ENCODE results near the gene GATA6. TPM values are rescaled to one million over a fixed set of nuclear protein-coding genes. Genes with fewer than 3 reads are reported as not detected.
A peak's percentile ranks its signal among the peaks of the same experiment; 100 is the strongest.

The GATA6 gene
- total RNA-seq, 1 donor from 2014 or later, result 22.1 TPM

- no peaks in the 10 kb centered on the region for H3K9me3 ChIP-seq
- ATAC-seq (peak; percentile 0 to 1), DNase-seq (no peak)
- H3K27ac ChIP-seq, result peak overlapping the region; percentile 97
- no peak for TF ChIP-seq CTCF (IDR thresholded peaks at IDR 0.05)
- intact Hi-C loops (cut with DNase I), result loop anchor here (10.0 kb wide), 1 partner anchor 172 kb away; no protein-coding TSS in a partner anchor
- H3K4me3 ChIP-seq, result peak overlapping the region; percentile 79
- H3K36me3 ChIP-seq, result no peaks in the 10 kb centered on the region
- peaks cover 8% of the 10 kb centered on the region for H3K4me1 ChIP-seq
- peaks cover 69% of the 10 kb centered on the region for H3K27me3 ChIP-seq (ENCODE audit: low read depth)
These were observed 3.1 kb upstream of the GATA6 start for GRCh38 chr18:22166069-22166950.

- TF ChIP-seq CTCF (IDR thresholded peaks at IDR 0.05), result no peak
- H3K36me3 ChIP-seq, result no peaks in the 10 kb centered on the region
- intact Hi-C loops (cut with DNase I), result loop anchor here (10.0 kb wide), 1 partner anchor 172 kb away; no protein-coding TSS in a partner anchor
- no peaks in the 10 kb centered on the region for H3K9me3 ChIP-seq
- no peak for ATAC-seq
- peaks cover 8% of the 10 kb centered on the region for H3K4me1 ChIP-seq
- H3K27ac ChIP-seq, result peak overlapping the region; percentile 97
- H3K27me3 ChIP-seq (ENCODE audit: low read depth), result peaks cover 70% of the 10 kb centered on the region
- no peak for DNase-seq
- peak overlapping the region; percentile 79 for H3K4me3 ChIP-seq
These were observed 2.3 kb upstream of the GATA6 start for GRCh38 chr18:22167091-22167470.

- Histone ChIP-seq H3K36me3 (no peaks in the 10 kb centered on the region), H3K9me3 (no peaks in the 10 kb centered on the region), H3K27me3 (ENCODE audit: low read depth) (peaks cover 76% of the 10 kb centered on the region), H3K27ac (peak overlapping the region; percentile 97), H3K4me3 (peak overlapping the region; percentile 79), H3K4me1 (peaks cover 8% of the 10 kb centered on the region)
- no peak for DNase-seq
- TF ChIP-seq CTCF (IDR thresholded peaks at IDR 0.05), result no peak
- no peak for ATAC-seq
- intact Hi-C loops (cut with DNase I), result loop anchor here (10.0 kb wide), 1 partner anchor 173 kb away; no protein-coding TSS in a partner anchor
These were observed 1.7 kb upstream of the GATA6 start for GRCh38 chr18:22167471-22168241.

- intact Hi-C loops (cut with DNase I), result loop anchor here (10.0 kb wide), 1 partner anchor 174 kb away; no protein-coding TSS in a partner anchor
- Histone ChIP-seq H3K4me1 (peaks cover 16% of the 10 kb centered on the region), H3K9me3 (no peaks in the 10 kb centered on the region), H3K27ac (peak overlapping the region; percentile 97), H3K36me3 (no peaks in the 10 kb centered on the region), H3K4me3 (peak overlapping the region; percentile 79), H3K27me3 (ENCODE audit: low read depth) (peaks cover 71% of the 10 kb centered on the region)
- TF ChIP-seq CTCF (IDR thresholded peaks at IDR 0.05), result no peak
- ATAC-seq (peak; percentile 3 to 25), DNase-seq (no peak)
These were observed 948 bp upstream of the GATA6 start for GRCh38 chr18:22168360-22168921.

- peaks cover 26% of the 10 kb centered on the region for H3K4me1 ChIP-seq
- no peak for DNase-seq
These were observed 566 bp downstream of the GATA6 start for GRCh38 chr18:22169889-22170420.

More at GRCh38 chr18:22169889-22170420, 566 bp downstream of the GATA6 start:
- TF ChIP-seq CTCF (IDR thresholded peaks at IDR 0.05), result no peak
- no peaks in the 10 kb centered on the region for H3K9me3 ChIP-seq
- H3K27ac ChIP-seq, result peak overlapping the region; percentile 97
- H3K36me3 ChIP-seq, result peaks cover 4% of the 10 kb centered on the region
- H3K27me3 ChIP-seq (ENCODE audit: low read depth), result peaks cover 63% of the 10 kb centered on the region
- intact Hi-C loops (cut with DNase I), result loop anchor here (10.0 kb wide), 1 partner anchor 175 kb away; no protein-coding TSS in a partner anchor
- peak overlapping the region; percentile 79 for H3K4me3 ChIP-seq
- peak; percentile 28 to 31 for ATAC-seq

Data from lower lobe of right lung (tissue), 2 donors.